GM12878 (cell line): ENCODE results near the gene PEX26. TPM values are rescaled to one million over a fixed set of nuclear protein-coding genes. Genes with fewer than 3 reads are reported as not detected.

Experiments used
- ATAC-seq: fragments of 200-7000 bp; cut with Tn5 transposase; 3 replicates; pipeline ENCODE4 v1.9.1; 2020; ENCODE audit warnings: mild to moderate bottlenecking, moderate library complexity
- BruUV-seq: library from RNA; stranded (reverse); fragments of 400-500 nt; replicated peaks from 2 replicates; lab custom pipeline; 2021; lab: Mats Ljungman, UMichigan
- CTCF ChIA-PET: fragments of 300-600 bp; sonication (Branson Sonifier 250); formaldehyde crosslinking; extraction: SDS; loops from one replicate; lab custom pipeline; 2021; ENCODE audit warnings: inconsistent platforms; lab: Yijun Ruan, JAX
- POLR2A ChIA-PET: fragments of 350-600 bp; formaldehyde crosslinking; extraction: SDS; loops from one replicate; lab custom pipeline; 2021; ENCODE audit warnings: inconsistent platforms; lab: Charles Lee
- RAD21 ChIA-PET: fragments of 300-600 bp; sonication (Branson Sonifier 250); formaldehyde crosslinking; loops from one replicate; lab custom pipeline; 2023; ENCODE audit warnings: antibody characterized with exemption; ENCODE audit not compliant: unreplicated experiment; lab: Charles Lee
- SMC1A ChIA-PET: fragments of 300-600 bp; sonication (Branson Sonifier 250); formaldehyde crosslinking; loops from one replicate; lab custom pipeline; 2023; ENCODE audit not compliant: unreplicated experiment, uncharacterized antibody; lab: Charles Lee
- DNase-seq: peaks from one replicate; pipeline ENCODE4 v3.0.0-alpha.2; 2011; ENCODE audit warnings: low read depth, low spot score
- FAIRE-seq: peaks from 3 replicates; lab custom pipeline; 2011; peaks lifted over from hg19 to GRCh38; lab: Jason Lieb, UNC
- H2AFZ ChIP-seq: 2 replicates; pipeline ENCODE4 v1.6.0; 2011; ENCODE audit warnings: low read depth, low read length, control low read depth; ENCODE audit not compliant: control insufficient read depth
- H3K27ac ChIP-seq: 2 replicates; pipeline ENCODE4 v1.5.1; 2011; ENCODE audit warnings: control low read depth; ENCODE audit not compliant: control insufficient read depth, insufficient read depth
- H3K27me3 ChIP-seq, 2 experiments: replicated peaks in 1 of 2; 2 replicates each; pipeline versions ENCODE4 v1.6.0 to v1.6.1; 2011; ENCODE audit warnings: low read length in 1 of 2; ENCODE audit not compliant: control insufficient read depth in 2 of 2, insufficient read depth in 2 of 2
- H3K36me3 ChIP-seq, 2 experiments: 2 replicates each; pipeline ENCODE4 v1.5.1; 2011; ENCODE audit warnings: low read length in 1 of 2; ENCODE audit not compliant: control insufficient read depth in 2 of 2, insufficient read depth in 2 of 2
- H3K4me1 ChIP-seq: 2 replicates; pipeline ENCODE4 v1.6.1; 2011; ENCODE audit warnings: mild to moderate bottlenecking, low read length, moderate library complexity, mixed read lengths; ENCODE audit not compliant: control insufficient read depth, insufficient read depth
- H3K4me2 ChIP-seq: 2 replicates; pipeline ENCODE4 v1.6.0; 2011; ENCODE audit warnings: control low read depth; ENCODE audit not compliant: control insufficient read depth, insufficient read depth
- H3K4me3 ChIP-seq: fragments of 200-600 bp; sonication (generic); 2 replicates; pipeline ENCODE4 v1.5.1; 2016
- H3K79me2 ChIP-seq: 2 replicates; pipeline ENCODE4 v1.6.0; 2011; ENCODE audit warnings: low read length; ENCODE audit not compliant: control insufficient read depth, insufficient read depth
- H3K9ac ChIP-seq: 2 replicates; pipeline ENCODE4 v1.8.0; 2011; ENCODE audit warnings: low read length, control low read depth, mixed read lengths; ENCODE audit not compliant: control insufficient read depth, insufficient read depth
- H3K9me3 ChIP-seq: replicated peaks from 3 replicates; pipeline ENCODE4 v1.5.1; 2011; ENCODE audit warnings: mild to moderate bottlenecking, low read length; ENCODE audit not compliant: control insufficient read depth, insufficient read depth
- H4K20me1 ChIP-seq: 2 replicates; pipeline ENCODE4 v1.6.0; 2011; ENCODE audit not compliant: control insufficient read depth, insufficient read depth
- BHLHE40 ChIP-seq, 2 experiments: fragments of 450-650 bp in 1 of 2; IDR thresholded peaks; 2 replicates each; pipeline ENCODE4 v1.6.1; 2011 to 2017; ENCODE audit warnings: low read depth in 2 of 2, borderline replicate concordance in 1 of 2, improper control_type of control experiment in 1 of 2, low read length in 1 of 2, mild to moderate bottlenecking in 1 of 2
- CEBPB ChIP-seq, 2 experiments: fragments of 150-350 bp in 1 of 2; IDR thresholded peaks; 2 replicates each; pipeline ENCODE4 v1.6.1; 2012 to 2014; ENCODE audit warnings: low read depth in 2 of 2, low read length in 2 of 2, borderline replicate concordance in 1 of 2, inconsistent platforms in 1 of 2
- DPF2 ChIP-seq: fragments of 450-650 bp; IDR thresholded peaks from 2 replicates; pipeline ENCODE4 v1.6.1; 2017; ENCODE audit warnings: mild to moderate bottlenecking
- HDAC2 ChIP-seq: fragments of 200-600 bp; sonication (generic); IDR thresholded peaks from 2 replicates; pipeline ENCODE4 v1.6.1; 2017
- KDM1A ChIP-seq: fragments of 200-600 bp; sonication (generic); IDR thresholded peaks from 2 replicates; pipeline ENCODE4 v1.6.1; 2016; ENCODE audit warnings: borderline replicate concordance
- MXI1 ChIP-seq: fragments of 150-350 bp; IDR thresholded peaks from 2 replicates; pipeline ENCODE4 v1.6.1; 2011; ENCODE audit warnings: low read depth, mild to moderate bottlenecking, inconsistent platforms, low read length, improper control_type of control experiment
- MYC ChIP-seq: IDR thresholded peaks from 2 replicates; pipeline ENCODE4 v1.6.1; 2011; ENCODE audit warnings: mild to moderate bottlenecking, low read length, moderate library complexity, inconsistent platforms; ENCODE audit not compliant: insufficient read depth, insufficient replicate concordance, insufficient read length, severe bottlenecking
- POLR2A ChIP-seq: IDR thresholded peaks from 2 replicates; pipeline ENCODE4 v1.6.1; 2011; ENCODE audit warnings: low read depth, mild to moderate bottlenecking, low read length
- RB1 ChIP-seq: fragments of 450-650 bp; formaldehyde crosslinking; IDR thresholded peaks from 2 replicates; pipeline ENCODE4 v1.6.1; 2017; ENCODE audit warnings: mild to moderate bottlenecking, borderline replicate concordance
- RFX5 ChIP-seq: IDR thresholded peaks from 2 replicates; pipeline ENCODE4 v1.6.1; 2011; ENCODE audit warnings: low read depth, low read length, improper control_type of control experiment
- SIN3A ChIP-seq: IDR thresholded peaks from 2 replicates; pipeline ENCODE4 v1.6.1; 2012; ENCODE audit warnings: low read depth, low read length, improper control_type of control experiment
- WGBS: methylation state at CpG from one replicate; pipeline ENCODE4 v1.1.6; 2016; ENCODE audit warnings: low lambda C conversion rate; ENCODE audit not compliant: insufficient replicate concordance, insufficient coverage; ENCODE audit errors: missing lambda C conversion rate; 5-methylcytosine and 5-hydroxymethylcytosine counted together
- in situ Hi-C: fragments of 300-500 bp; cut with MboI; formaldehyde crosslinking; loops from 9 replicates; pipeline ENCODE4 v1.14.3; 2018; ENCODE audit warnings: mixed read lengths
- intact Hi-C: fragments of 100-400 bp; cut with micrococcal nuclease; formaldehyde crosslinking; loops from one replicate; pipeline ENCODE4 v1.14.2; 2022; ENCODE audit not compliant: unreplicated experiment
- polyA plus RNA-seq, 11 experiments: library from polyadenylated mRNA; depleted of rRNA in 4 of 11; unstranded in 6 of 11; stranded (reverse) in 5 of 11; fragments of >200 nt; fragmentation: Nextera tagmentation in 4 of 11; fragmentation: Illumina TruSeq in 1 of 11; extraction: Ambion mirVana in 4 of 11; extraction: Trizol in 1 of 11; gene quantifications; 1 replicate in 1 of 11; 2 replicates in 10 of 11; pipeline versions ENCODE4 v1.2.1 to v1.2.3, GENCODE V29; 2011 to 2016; ENCODE audit warnings: inconsistent platforms in 2 of 11, missing spikeins in 2 of 11, low read depth in 1 of 11
- total RNA-seq, 4 experiments: library from RNA; depleted of rRNA in 3 of 4; stranded (reverse); fragments of >200 nt in 3 of 4; fragmentation: Illumina TruSeq in 1 of 4; extraction: Trizol in 1 of 4; gene quantifications; 2 replicates each; pipeline versions ENCODE4 v1.2.1 to v1.2.3, GENCODE V29; 2013 to 2021
- TF ChIP-seq, protein P1 (sequence below): fragments of 450-650 bp; IDR thresholded peaks from 2 replicates; pipeline ENCODE4 v1.6.1; 2016; ENCODE audit warnings: mild to moderate bottlenecking
- TF ChIP-seq, protein P2 (sequence below): fragments of 450-650 bp; IDR thresholded peaks from 2 replicates; pipeline ENCODE4 v1.6.1; 2014; ENCODE audit warnings: mild to moderate bottlenecking

Gene PEX26
- total and polyA plus RNA-seq, 10 of the 15 experiments (the other 5 are each of a cell fraction or from before 2014, with no cell fraction given): 0.79 to 50.8 (median 22.4) TPM

DNA sequence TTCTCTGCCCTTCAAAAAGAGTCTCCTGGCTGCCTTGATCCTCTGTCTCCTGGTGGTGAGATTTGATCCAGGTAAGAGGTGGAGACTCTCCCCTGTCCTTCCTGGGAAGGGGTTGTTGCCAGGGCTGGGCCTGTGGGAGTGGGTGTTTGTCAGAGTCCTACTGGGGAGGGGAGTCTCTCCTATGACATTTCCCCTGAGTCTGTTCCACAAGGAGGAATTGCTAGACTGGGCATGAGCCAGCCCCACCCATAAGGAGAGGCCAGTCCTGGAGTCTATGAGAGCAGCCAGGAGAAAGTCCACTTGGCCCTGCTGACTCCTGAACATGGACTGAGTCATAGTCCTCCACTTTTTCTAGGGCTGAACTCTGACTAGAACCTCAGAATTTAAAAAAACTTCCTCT lies 7.4 kb downstream of the PEX26 start:
- POLR2A ChIA-PET: interaction anchor here (1.3 kb wide), 1 partner anchor 67 kb away, joined by 5 read pairs; no protein-coding TSS in a partner anchor
- in situ Hi-C loops: no loop called here
- intact Hi-C loops: loop anchor here (10.0 kb wide), 1 partner anchor 60 kb away; no protein-coding TSS in a partner anchor

DNA sequence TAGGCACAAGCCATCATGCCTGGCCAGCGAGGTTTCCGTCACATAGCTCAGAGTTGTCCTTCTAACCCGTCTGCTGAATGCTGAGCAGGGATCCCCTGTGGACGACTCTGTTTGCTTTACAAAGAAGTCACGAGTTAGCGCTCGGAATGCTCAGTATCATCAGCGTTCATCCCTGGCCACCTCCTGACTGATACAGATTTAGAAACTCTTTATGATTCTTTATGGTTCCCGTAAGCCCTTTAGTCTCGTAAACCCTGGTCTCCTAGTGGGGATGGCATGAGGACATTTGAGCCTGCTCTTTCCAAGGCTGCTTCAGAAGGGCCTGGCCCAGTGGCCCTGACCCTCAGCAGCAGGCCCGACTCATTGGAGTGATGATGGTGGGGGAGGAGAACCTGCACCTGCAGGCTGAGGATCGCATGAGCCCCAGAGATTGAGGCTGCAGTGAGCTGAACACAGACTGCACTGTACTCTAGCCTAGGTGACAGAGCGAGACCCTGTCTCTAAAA lies 9.6 kb downstream of the PEX26 start:
- H2AFZ ChIP-seq: no peak overlapping the region
- POLR2A ChIA-PET: no interaction called here
- BruUV-seq: no TSS peak
- SMC1A ChIA-PET: interaction anchor here (3.4 to 6.8 kb wide), 2 partner anchors 10 to 12 kb away, joined by 11 to 69 read pairs; partner anchors contain the start of gene PEX26
- in situ Hi-C loops: no loop called here
- intact Hi-C loops: loop anchor here (10.0 kb wide), 1 partner anchor 57 kb away; no protein-coding TSS in a partner anchor
- DNase-seq (no peak), ATAC-seq (no peak), FAIRE-seq (no peak)
- 0 out of 2 replicates have a peak overlapping the region, but pooled peaks have one; percentile 9 for H3K4me2 ChIP-seq
- TF ChIP-seq HDAC2 (no peak), MYC (no peak), DPF2 (no peak), KDM1A (no peak), RB1 (no peak), CEBPB (IDR thresholded peaks at IDR 0.05; ENCODE audit: borderline replicate concordance in 1 of 2, low read depth in 2 of 2, low read length in 2 of 2) (no peak), MXI1 (no peak), POLR2A (no peak), BHLHE40 (IDR thresholded peaks at IDR 0.05; ENCODE audit: borderline replicate concordance in 1 of 2, low read depth in 2 of 2, low read length in 1 of 2) (no peak)
- TF ChIP-seq, protein P1, sequence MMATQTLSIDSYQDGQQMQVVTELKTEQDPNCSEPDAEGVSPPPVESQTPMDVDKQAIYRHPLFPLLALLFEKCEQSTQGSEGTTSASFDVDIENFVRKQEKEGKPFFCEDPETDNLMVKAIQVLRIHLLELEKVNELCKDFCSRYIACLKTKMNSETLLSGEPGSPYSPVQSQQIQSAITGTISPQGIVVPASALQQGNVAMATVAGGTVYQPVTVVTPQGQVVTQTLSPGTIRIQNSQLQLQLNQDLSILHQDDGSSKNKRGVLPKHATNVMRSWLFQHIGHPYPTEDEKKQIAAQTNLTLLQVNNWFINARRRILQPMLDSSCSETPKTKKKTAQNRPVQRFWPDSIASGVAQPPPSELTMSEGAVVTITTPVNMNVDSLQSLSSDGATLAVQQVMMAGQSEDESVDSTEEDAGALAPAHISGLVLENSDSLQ: no peak
- TF ChIP-seq, protein P2, sequence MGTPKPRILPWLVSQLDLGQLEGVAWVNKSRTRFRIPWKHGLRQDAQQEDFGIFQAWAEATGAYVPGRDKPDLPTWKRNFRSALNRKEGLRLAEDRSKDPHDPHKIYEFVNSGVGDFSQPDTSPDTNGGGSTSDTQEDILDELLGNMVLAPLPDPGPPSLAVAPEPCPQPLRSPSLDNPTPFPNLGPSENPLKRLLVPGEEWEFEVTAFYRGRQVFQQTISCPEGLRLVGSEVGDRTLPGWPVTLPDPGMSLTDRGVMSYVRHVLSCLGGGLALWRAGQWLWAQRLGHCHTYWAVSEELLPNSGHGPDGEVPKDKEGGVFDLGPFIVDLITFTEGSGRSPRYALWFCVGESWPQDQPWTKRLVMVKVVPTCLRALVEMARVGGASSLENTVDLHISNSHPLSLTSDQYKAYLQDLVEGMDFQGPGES: no peak
- H3K27ac ChIP-seq: peak overlapping the region; percentile 80
- CTCF ChIA-PET: interaction anchor here (0.6 to 4.6 kb wide), 4 partner anchors 9 to 248 kb away, joined by 3 to 22 read pairs (median 7); partner anchors contain the start of gene PEX26
- H3K27me3 ChIP-seq: no peaks in the 10 kb centered on the region
- no peaks in the 10 kb centered on the region for H4K20me1 ChIP-seq
- peaks cover 42% of the 10 kb centered on the region for H3K4me1 ChIP-seq
- peaks cover 29 to 44% of the 10 kb centered on the region in 2 experiments for H3K36me3 ChIP-seq
- no peak overlapping the region for H3K4me3 ChIP-seq
- no peak overlapping the region for H3K9ac ChIP-seq
- 72% methylated on average over 13 of the region's 13 CpGs for WGBS
- H3K9me3 ChIP-seq: no peaks in the 10 kb centered on the region; the same call in 2 of the 3 replicates
- H3K79me2 ChIP-seq: peaks cover 23% of the 10 kb centered on the region
- RAD21 ChIA-PET: interaction anchor here (2.5 to 2.7 kb wide), 2 partner anchors 18 to 25 kb away, joined by 12 to 17 read pairs; partner anchors contain the start of gene TUBA8

More for the DNA sequence above, 7.4 kb downstream of the PEX26 start:
- no peak overlapping the region for H3K9ac ChIP-seq
- ChIA-PET RAD21 (no interaction called here), SMC1A (no interaction called here), CTCF (no interaction called here)
- H3K27me3 ChIP-seq: no peaks in the 10 kb centered on the region
- H2AFZ ChIP-seq: no peak overlapping the region
- peaks cover 42% of the 10 kb centered on the region for H3K79me2 ChIP-seq
- H3K27ac ChIP-seq: no peak overlapping the region; the same call in 1 of the 2 replicates
- BruUV-seq: no TSS peak
- FAIRE-seq (no peak), ATAC-seq (no peak), DNase-seq (no peak)
- no peaks in the 10 kb centered on the region for H4K20me1 ChIP-seq
- H3K36me3 ChIP-seq: peaks cover 25 to 45% of the 10 kb centered on the region in 2 experiments
- peaks cover 24% of the 10 kb centered on the region for H3K4me1 ChIP-seq
- no peak for TF ChIP-seq RFX5
- TF ChIP-seq SIN3A: no peak
- no peak overlapping the region for H3K4me2 ChIP-seq
- no peaks in the 10 kb centered on the region; the same call in 2 of the 3 replicates for H3K9me3 ChIP-seq
- H3K4me3 ChIP-seq: 0 out of 2 replicates have a peak overlapping the region, but pooled peaks have one; percentile 19
